Gastrocnemius medialis (tissue), 4 donors: ENCODE measurements around the gene CDH23.

Experiments
- POLR2A ChIP-seq, 2 donors: fragments of 450-650 bp; IDR thresholded peaks; one replicate each; pipeline ENCODE4 v1.6.1; 2017; ENCODE audit warnings: antibody characterized with exemption in 2 of 2, mild to moderate bottlenecking in 2 of 2, moderate library complexity in 2 of 2
- TF ChIP-seq, protein P1 (sequence below), 5 experiments: fragments of 450-650 bp in 3 of 5; fragments of 200-600 bp in 2 of 5; sonication (generic) in 2 of 5; IDR thresholded peaks in 4 of 5; conservative IDR thresholded peaks in 1 of 5; 1 replicate in 4 of 5; 2 replicates in 1 of 5; pipeline ENCODE4 v1.5.1; 2016 to 2019; ENCODE audit warnings: antibody characterized with exemption in 5 of 5, mild to moderate bottlenecking in 3 of 5, moderate library complexity in 3 of 5

DNA sequence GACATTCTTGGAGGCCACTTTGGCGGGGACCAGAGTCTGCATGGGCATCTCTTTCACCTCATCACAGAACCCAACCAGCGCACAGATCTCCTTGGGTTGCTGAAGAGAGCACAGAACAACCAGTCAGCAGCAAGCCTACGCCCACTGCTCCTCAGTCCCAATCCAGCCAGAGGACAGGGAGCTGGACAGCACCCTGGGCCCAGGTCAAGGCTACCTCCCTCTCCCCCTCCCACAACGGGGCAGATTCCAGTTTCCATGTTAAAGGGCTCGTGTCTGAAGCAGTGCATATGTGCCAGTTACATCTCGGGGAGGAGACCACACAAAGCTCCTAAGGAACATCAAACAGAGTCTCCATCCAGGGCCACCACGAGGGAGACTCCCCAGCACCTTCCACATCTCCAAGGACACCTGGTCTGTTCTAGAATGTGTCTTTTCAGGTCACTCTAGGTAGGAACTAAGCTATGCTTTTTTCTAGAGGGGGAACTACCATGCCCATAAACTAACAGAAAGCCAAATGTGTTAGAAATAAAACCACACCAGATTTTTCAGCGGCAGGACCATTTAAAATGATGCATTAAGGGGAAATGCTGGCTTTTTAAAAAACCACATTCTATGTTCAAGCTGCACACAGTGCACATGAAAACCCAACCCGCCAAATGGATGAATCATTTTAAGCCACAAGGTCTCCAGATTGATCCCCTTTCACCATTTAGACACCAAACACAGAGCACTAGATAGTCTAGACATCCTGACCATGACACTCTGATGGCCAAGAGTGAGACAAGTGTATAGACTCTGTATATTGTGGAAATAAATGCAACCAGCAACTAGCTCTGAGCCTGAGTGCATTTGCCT is 425.4 kb downstream of the CDH23 start:
- TF ChIP-seq, protein P1, sequence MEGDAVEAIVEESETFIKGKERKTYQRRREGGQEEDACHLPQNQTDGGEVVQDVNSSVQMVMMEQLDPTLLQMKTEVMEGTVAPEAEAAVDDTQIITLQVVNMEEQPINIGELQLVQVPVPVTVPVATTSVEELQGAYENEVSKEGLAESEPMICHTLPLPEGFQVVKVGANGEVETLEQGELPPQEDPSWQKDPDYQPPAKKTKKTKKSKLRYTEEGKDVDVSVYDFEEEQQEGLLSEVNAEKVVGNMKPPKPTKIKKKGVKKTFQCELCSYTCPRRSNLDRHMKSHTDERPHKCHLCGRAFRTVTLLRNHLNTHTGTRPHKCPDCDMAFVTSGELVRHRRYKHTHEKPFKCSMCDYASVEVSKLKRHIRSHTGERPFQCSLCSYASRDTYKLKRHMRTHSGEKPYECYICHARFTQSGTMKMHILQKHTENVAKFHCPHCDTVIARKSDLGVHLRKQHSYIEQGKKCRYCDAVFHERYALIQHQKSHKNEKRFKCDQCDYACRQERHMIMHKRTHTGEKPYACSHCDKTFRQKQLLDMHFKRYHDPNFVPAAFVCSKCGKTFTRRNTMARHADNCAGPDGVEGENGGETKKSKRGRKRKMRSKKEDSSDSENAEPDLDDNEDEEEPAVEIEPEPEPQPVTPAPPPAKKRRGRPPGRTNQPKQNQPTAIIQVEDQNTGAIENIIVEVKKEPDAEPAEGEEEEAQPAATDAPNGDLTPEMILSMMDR (IDR thresholded peaks at IDR 0.05 in 4 of 5, conservative IDR thresholded peaks at IDR 0.05 in 1 of 5), result no peak
- no peak for TF ChIP-seq POLR2A (IDR thresholded peaks at IDR 0.05)
